Fibroblast of lung (primary cell): ENCODE data around the gene ARSH. TPM values are rescaled to one million over a fixed set of nuclear protein-coding genes. Genes with fewer than 3 reads are reported as not detected.
A peak's percentile ranks its signal among the peaks of the same experiment; 100 is the strongest.

Experiments
- DNase-seq, 2 donors: peaks; one replicate each; pipeline versions ENCODE4 v3.0.0 to v3.0.0-alpha.2; 2010; ENCODE audit warnings: low read depth in 2 of 2
- H2AFZ ChIP-seq: 2 replicates; pipeline ENCODE4 v1.5.1; 2012; ENCODE audit warnings: low read length, control low read depth, inconsistent platforms
- H3K27ac ChIP-seq: 2 replicates; pipeline ENCODE4 v1.5.1; 2011; ENCODE audit warnings: low read length, control low read depth; ENCODE audit not compliant: insufficient read depth
- H3K27me3 ChIP-seq: 2 replicates; pipeline ENCODE4 v1.5.1; 2011; ENCODE audit warnings: mild to moderate bottlenecking, low read length; ENCODE audit not compliant: control insufficient read depth, insufficient read depth
- H3K36me3 ChIP-seq: 2 replicates; pipeline ENCODE4 v1.5.1; 2011; ENCODE audit warnings: low read length; ENCODE audit not compliant: control insufficient read depth, insufficient read depth
- H3K4me1 ChIP-seq: 2 replicates; pipeline ENCODE4 v1.5.1; 2011; ENCODE audit warnings: low read length; ENCODE audit not compliant: control insufficient read depth, insufficient read depth; ENCODE audit errors: extremely low read depth
- H3K4me2 ChIP-seq: 2 replicates; pipeline ENCODE4 v1.5.1; 2011; ENCODE audit warnings: low read length, control low read depth; ENCODE audit not compliant: insufficient read depth; ENCODE audit errors: extremely low read depth
- H3K4me3 ChIP-seq, 4 experiments: fragments of 200-600 bp in 1 of 4; sonication (generic) in 1 of 4; replicated peaks in 1 of 4; 2 replicates each; pipeline ENCODE4 v1.5.1; 2011 to 2016; ENCODE audit warnings: low read length in 4 of 4, low read depth in 3 of 4, mild to moderate bottlenecking in 3 of 4, control low read depth in 2 of 4, inconsistent platforms in 1 of 4, mixed read lengths in 1 of 4; ENCODE audit not compliant: insufficient read depth in 1 of 4; ENCODE audit errors: control extremely low read depth in 1 of 4
- H3K79me2 ChIP-seq: 2 replicates; pipeline ENCODE4 v1.5.1; 2012; ENCODE audit warnings: mild to moderate bottlenecking, low read length, inconsistent platforms; ENCODE audit not compliant: control insufficient read depth, insufficient read depth
- H3K9ac ChIP-seq: 2 replicates; pipeline ENCODE4 v1.5.1; 2011; ENCODE audit warnings: mild to moderate bottlenecking, low read length, control low read depth; ENCODE audit not compliant: insufficient read depth
- H3K9me3 ChIP-seq: 2 replicates; pipeline ENCODE4 v1.5.1; 2012; ENCODE audit warnings: low read depth, low read length; ENCODE audit not compliant: control insufficient read depth, insufficient read depth
- H4K20me1 ChIP-seq: 2 replicates; pipeline ENCODE4 v1.5.1; 2011; ENCODE audit warnings: low read length; ENCODE audit not compliant: control insufficient read depth, insufficient read depth; ENCODE audit errors: extremely low read depth
- CTCF ChIP-seq, 2 donors: IDR thresholded peaks in 1 of 2; conservative IDR thresholded peaks in 1 of 2; 1 replicate in 1 of 2; 2 replicates in 1 of 2; pipeline ENCODE4 v1.5.1; 2011 to 2012; ENCODE audit warnings: low read length in 2 of 2, control low read depth in 1 of 2, inconsistent platforms in 1 of 2, low read depth in 1 of 2, mild to moderate bottlenecking in 1 of 2
- EZH2 ChIP-seq: IDR thresholded peaks from 2 replicates; pipeline ENCODE4 v1.5.1; 2012; ENCODE audit warnings: low read length, control low read depth, mild to moderate bottlenecking; ENCODE audit errors: missing control alignments
- polyA plus RNA-seq, 2 donors: library from polyadenylated mRNA; depleted of rRNA in 1 of 2; stranded (reverse) in 1 of 2; unstranded in 1 of 2; fragments of >200 nt; gene quantifications; 2 replicates each; pipeline ENCODE4 v1.2.1, GENCODE V29; 2011 to 2012; ENCODE audit warnings: missing spikeins in 1 of 2
- total RNA-seq: library from RNA; depleted of rRNA; stranded (reverse); fragments of >200 nt; gene quantifications from 2 replicates; pipeline ENCODE4 v1.2.1, GENCODE V29; 2014

ARSH gene
- total and polyA plus RNA-seq, 2 donors (not counting 1 experiment from before 2014, with no cell fraction given): not detected

- Histone ChIP-seq H3K27me3 (no peaks in the 10 kb centered on the region), H3K27ac (no peak overlapping the region), H3K79me2 (no peaks in the 10 kb centered on the region), H4K20me1 (no peaks in the 10 kb centered on the region), H3K4me1 (no peaks in the 10 kb centered on the region), H3K4me2 (no peak overlapping the region), H3K36me3 (no peaks in the 10 kb centered on the region), H3K9me3 (no peaks in the 10 kb centered on the region), H3K9ac (no peak overlapping the region), H3K4me3 (peak overlapping the region in 1 of 4 experiments; percentile 10), H2AFZ (no peak overlapping the region)
- peak; percentile 28 to 80 for DNase-seq
- TF ChIP-seq CTCF (conservative IDR thresholded peaks at IDR 0.05 in 1 of 2, IDR thresholded peaks at IDR 0.05 in 1 of 2; ENCODE audit: low read depth in 1 of 2, low read length in 2 of 2) (no peak), EZH2 (no peak)
These were observed 38.1 kb upstream of the ARSH start for GRCh38 chrX:2967998-2968909.

- no peaks in the 10 kb centered on the region for H3K27me3 ChIP-seq
- H3K4me3 ChIP-seq: no peak overlapping the region
- DNase-seq: no peak
- H3K79me2 ChIP-seq: no peaks in the 10 kb centered on the region
- TF ChIP-seq CTCF (conservative IDR thresholded peaks at IDR 0.05 in 1 of 2, IDR thresholded peaks at IDR 0.05 in 1 of 2; ENCODE audit: low read depth in 1 of 2, low read length in 2 of 2) (no peak), EZH2 (no peak)
- no peak overlapping the region for H3K4me2 ChIP-seq
- H4K20me1 ChIP-seq: no peaks in the 10 kb centered on the region
- no peaks in the 10 kb centered on the region for H3K9me3 ChIP-seq
- no peak overlapping the region for H2AFZ ChIP-seq
- no peaks in the 10 kb centered on the region for H3K4me1 ChIP-seq
- no peak overlapping the region for H3K9ac ChIP-seq
- no peak overlapping the region for H3K27ac ChIP-seq
- H3K36me3 ChIP-seq: no peaks in the 10 kb centered on the region
These were observed 37.3 kb upstream of the ARSH start for GRCh38 chrX:2969021-2969420.

- Histone ChIP-seq H2AFZ (no peak overlapping the region), H3K9ac (no peak overlapping the region), H3K79me2 (no peaks in the 10 kb centered on the region), H3K4me3 (no peak overlapping the region), H3K36me3 (no peaks in the 10 kb centered on the region), H3K27ac (no peak overlapping the region), H3K4me2 (no peak overlapping the region), H4K20me1 (no peaks in the 10 kb centered on the region), H3K9me3 (no peaks in the 10 kb centered on the region), H3K27me3 (no peaks in the 10 kb centered on the region), H3K4me1 (no peaks in the 10 kb centered on the region)
- TF ChIP-seq CTCF (conservative IDR thresholded peaks at IDR 0.05 in 1 of 2, IDR thresholded peaks at IDR 0.05 in 1 of 2; ENCODE audit: low read depth in 1 of 2, low read length in 2 of 2) (no peak), EZH2 (no peak)
- DNase-seq: no peak
These were observed 34.0 kb upstream of the ARSH start for GRCh38 chrX:2972391-2972790.
